ENCODE results near the gene FOXJ1.

GRCh38 chr17:76092526-76093413 lies 48.3 kb downstream of the FOXJ1 start:
- TF ChIP-seq POLR2A (IDR thresholded peaks at IDR 0.05; ENCODE audit: insufficient read depth in 1 of 2, low read depth in 2 of 2, low read length in 2 of 2): no peak
- TF ChIP-seq SMC3 (IDR thresholded peaks at IDR 0.05; ENCODE audit: low read length): no peak
